ENCODE results near the gene PPFIBP2.

PPFIBP2 gene

GRCh38 chr11:7671347-7672215, 157.8 kb downstream of the PPFIBP2 start:
- H3K4me3 ChIP-seq (ENCODE audit: low read length) = no peak overlapping the region
- TF ChIP-seq CTCF (IDR thresholded peaks at IDR 0.05; ENCODE audit: insufficient read depth, low read depth, low read length, missing control alignments) = no peak
- peak; percentile 72 for DNase-seq (ENCODE audit: low read depth)

- no peak overlapping the region for H3K4me3 ChIP-seq (ENCODE audit: low read length)
- DNase-seq (ENCODE audit: low read depth) = no peak
- TF ChIP-seq CTCF (IDR thresholded peaks at IDR 0.05; ENCODE audit: insufficient read depth, low read depth, low read length, missing control alignments) = no peak
Measured at GRCh38 chr11:7672276-7672959, 158.6 kb downstream of the PPFIBP2 start.

- no peak for TF ChIP-seq CTCF (IDR thresholded peaks at IDR 0.05; ENCODE audit: insufficient read depth, low read depth, low read length, missing control alignments)
- H3K4me3 ChIP-seq (ENCODE audit: low read length) = peak within 1 kb of the TSS; percentile 41
- DNase-seq (ENCODE audit: low read depth) = peak; percentile 49
Measured at GRCh38 chr11:7672960-7673723, 159.3 kb downstream of the PPFIBP2 start, which contains the start of gene CYB5R2. Gene CYB5R2, minus strand, starts transcription at chr11:7673500. Its CDS starts 675 bp downstream, at chr11:7672825.

- TF ChIP-seq CTCF (IDR thresholded peaks at IDR 0.05; ENCODE audit: insufficient read depth, low read depth, low read length, missing control alignments) = no peak
- H3K4me3 ChIP-seq (ENCODE audit: low read length) = peak overlapping the region; percentile 41
- DNase-seq (ENCODE audit: low read depth) = peak; percentile 56
Measured at GRCh38 chr11:7673724-7674434, 160.1 kb downstream of the PPFIBP2 start.

- no peak for DNase-seq (ENCODE audit: low read depth)
- no peak for TF ChIP-seq CTCF (IDR thresholded peaks at IDR 0.05; ENCODE audit: insufficient read depth, low read depth, low read length, missing control alignments)
- no peak overlapping the region for H3K4me3 ChIP-seq (ENCODE audit: low read length)
Measured at GRCh38 chr11:7675631-7676030, 161.8 kb downstream of the PPFIBP2 start.

GRCh38 chr11:7677071-7677470, 163.3 kb downstream of the PPFIBP2 start:
- DNase-seq (ENCODE audit: low read depth) = peak; percentile 95
- no peak overlapping the region for H3K4me3 ChIP-seq (ENCODE audit: low read length)
- no peak for TF ChIP-seq CTCF (IDR thresholded peaks at IDR 0.05; ENCODE audit: insufficient read depth, low read depth, low read length, missing control alignments)
